NOMO-1 treated with DMSO at 0.1 percent for 48 hours (cell line): ENCODE measurements around the gene TMEM54.

Experiments
- DNase-seq: peaks from one replicate; lab custom pipeline; 2025; ENCODE audit not compliant: unreplicated experiment; lab: John Stamatoyannopoulos, UW

Gene TMEM54

GRCh38 chr1:32895325-32896215 is 5.6 kb downstream of the TMEM54 start:
- DNase-seq, result no peak

- no peak for DNase-seq
These were observed 6.5 kb downstream of the TMEM54 start for GRCh38 chr1:32894681-32895080.

- no peak for DNase-seq
These were observed 7.1 kb downstream of the TMEM54 start for GRCh38 chr1:32894019-32894600.

DNA sequence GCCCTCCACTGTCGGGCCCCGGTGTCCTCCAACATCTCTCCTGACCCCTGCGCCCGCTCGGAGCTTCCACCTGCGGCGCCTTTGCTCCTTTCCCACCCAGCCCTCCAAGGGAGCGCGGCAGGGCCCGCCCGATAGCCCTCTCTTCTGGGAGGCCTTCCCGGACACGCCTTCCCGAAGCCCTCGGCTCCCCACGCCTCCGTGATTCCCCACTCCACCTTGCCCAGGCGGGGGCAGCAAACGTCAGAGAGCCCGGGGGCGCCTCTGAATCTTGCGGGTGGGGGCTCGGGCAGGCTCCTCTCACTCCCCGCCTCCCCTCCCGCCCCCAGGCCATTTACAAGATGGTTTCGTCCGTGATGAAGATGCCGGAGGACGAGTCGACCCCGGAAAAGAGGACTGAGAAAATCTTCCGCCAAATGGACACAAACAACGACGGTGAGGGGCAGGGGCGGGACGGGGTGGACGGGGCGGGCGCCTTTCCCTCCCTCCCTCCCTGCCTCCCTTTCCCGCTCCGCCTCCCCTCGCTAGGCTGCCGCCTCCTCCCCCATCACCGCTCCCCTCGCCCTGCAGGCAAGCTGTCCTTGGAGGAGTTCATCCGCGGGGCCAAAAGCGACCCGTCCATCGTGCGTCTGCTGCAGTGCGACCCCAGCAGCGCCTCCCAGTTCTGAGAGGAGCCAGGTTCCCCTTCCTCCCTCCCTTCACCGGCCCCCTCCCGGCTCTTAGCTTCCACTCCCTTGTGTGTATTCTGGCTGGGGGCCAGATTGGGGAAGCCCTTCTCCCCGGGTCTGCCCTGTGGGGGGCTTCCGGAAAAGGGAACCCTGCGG is 7.8 kb downstream of the TMEM54 start:
- no peak for DNase-seq

DNA sequence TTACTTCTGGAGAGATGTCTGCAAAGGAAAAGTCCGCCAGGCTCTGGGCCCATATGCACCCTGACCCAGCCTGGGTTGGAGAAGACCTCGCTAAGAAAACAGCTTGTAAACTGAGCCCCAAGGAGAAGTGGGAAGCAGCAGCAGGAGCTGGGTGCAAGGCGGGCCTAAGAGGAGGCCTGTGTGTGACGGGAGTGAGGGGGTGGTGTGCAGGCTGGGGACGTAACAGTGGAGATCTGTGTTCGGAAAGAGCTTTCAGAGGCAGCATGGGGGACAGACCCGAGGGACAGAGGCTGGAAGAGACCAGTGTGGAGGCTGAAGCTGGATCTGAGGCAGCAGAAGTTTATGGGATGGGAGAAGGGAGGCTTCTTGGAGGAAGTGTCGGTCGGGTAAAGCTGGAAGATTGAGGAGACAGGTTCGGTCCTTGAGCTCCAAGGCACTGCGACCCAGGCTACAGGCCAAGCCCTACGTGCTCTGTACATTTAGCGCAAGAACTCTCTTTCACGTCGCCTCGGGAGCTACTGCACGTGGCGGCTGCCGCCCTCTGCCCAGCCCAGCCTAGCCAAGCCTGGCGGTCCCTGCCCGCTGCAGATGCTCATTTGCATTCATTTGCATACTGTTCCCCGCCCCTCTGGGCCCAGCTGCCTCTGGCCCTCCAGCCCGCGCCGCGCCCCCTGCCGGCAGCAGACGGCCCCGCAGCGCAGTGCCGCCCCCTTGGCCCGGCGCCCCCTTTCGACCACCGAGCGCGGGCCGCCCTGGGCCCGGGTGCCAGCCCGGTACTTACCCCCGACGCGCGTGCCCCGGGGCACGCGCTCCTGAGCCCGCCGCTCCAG is 8.6 kb downstream of the TMEM54 start:
- DNase-seq, result no peak

DNA sequence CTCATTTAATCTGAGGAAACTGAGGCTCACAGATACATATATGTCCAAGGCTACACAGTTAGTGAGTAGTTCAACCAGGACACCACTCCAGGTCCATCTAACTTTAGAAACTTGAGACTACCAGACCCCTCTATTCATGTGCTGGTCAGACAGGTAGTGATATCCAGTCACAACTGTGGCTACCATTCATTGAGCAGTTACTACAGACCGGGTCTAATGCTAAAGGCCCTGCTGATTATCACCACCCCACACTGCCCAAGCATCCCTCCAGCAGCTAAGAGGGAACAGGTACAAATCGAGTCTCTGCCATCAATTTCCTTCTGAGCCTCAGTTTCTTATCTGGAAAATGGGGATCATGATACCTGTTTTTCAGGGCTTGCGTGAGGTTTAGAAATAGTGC is 9.6 kb downstream of the TMEM54 start:
- DNase-seq, result no peak

DNA sequence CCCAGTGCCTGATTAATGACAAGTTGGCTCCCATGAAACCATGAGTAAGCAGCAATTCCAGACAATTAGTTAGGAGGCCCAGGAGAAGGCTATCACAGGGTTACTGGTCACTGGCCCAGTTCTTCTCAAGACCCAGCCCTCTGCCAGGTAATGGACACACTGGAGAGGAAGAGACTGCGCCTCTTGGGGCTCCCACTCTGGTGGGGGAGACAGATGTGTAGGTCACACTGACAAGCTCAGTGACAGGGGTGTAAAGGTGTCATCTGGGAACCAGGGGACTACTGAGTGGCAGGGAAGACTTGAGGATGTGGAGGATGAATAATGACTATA is 10.0 kb downstream of the TMEM54 start:
- no peak for DNase-seq

GRCh38 chr1:32890516-32891240 is 10.5 kb downstream of the TMEM54 start:
- DNase-seq, result no peak

DNA sequence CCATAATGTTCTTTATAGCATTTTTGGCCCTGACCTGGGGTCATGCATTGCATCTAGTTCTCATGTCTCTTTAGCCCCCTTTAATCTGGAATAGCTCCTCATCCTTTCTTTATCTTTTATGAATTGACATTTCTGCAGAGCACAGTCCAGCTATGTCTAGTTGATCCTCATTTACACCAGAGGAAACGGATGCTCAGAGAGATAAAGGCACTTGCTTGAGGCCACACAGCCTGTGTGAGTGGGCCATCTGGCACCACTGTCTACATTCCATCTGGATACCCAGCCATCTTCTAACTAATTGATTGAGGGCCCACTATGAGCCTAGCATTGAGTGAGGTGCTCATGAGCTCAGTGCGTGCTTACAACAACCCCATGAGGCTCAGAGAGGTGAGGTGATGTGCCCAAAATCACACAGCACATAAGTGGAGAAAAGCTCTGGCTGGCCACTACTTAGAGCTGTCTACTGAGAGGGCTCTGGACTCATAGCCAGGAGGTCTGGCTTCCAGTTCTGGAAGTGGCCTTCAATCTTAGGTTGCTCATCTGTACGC is 11.4 kb downstream of the TMEM54 start:
- no peak for DNase-seq

DNA sequence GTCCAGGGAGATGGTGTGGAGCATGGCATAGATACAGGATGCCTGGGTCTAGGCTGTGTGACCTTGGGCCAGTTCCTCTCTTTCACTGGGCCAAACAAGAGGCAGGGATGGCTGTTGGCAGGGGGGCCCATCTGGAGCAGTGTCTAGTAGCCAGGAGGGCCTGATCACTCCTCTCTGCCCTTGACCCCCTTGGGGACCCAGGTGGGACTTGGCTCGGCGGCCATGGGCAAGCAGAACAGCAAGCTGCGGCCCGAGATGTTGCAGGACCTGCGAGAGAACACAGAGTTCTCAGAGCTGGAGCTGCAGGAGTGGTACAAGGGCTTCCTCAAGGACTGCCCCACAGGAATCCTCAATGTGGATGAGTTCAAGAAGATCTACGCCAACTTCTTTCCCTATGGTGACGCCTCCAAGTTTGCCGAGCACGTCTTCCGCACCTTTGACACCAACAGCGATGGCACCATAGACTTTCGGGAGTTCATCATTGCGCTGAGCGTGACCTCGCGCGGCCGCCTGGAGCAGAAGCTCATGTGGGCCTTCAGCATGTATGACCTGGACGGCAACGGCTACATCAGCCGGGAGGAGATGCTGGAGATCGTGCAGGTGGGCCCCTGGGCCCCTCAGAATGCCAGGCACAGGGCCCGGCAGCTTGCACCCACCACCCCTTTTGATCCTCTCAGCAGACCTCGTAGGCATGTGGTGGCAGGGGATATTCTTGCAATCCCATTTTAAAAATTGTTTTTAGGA is 12.3 kb downstream of the TMEM54 start:
- DNase-seq, result no peak

GRCh38 chr1:32888134-32888533 is 13.1 kb downstream of the TMEM54 start:
- no peak for DNase-seq

DNA sequence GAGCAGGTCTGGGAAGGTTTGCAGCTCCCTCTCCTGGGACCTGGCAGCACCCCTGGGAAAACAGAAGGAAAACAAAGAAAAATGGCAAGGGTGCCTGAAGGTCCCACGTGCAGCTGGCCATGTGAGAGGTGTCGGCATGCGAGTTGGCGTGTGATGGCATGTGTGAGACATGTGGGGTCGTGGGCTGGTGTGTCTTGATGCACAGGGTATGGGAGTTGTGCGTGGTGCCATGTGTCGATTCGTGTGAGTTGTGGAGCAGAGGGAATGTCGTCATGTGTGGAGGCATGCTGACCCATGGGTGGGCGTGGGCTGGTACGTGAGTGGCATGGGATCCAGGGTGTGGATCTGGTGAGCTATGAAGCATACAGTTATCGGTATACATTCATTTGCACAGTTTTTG is 13.6 kb downstream of the TMEM54 start:
- no peak for DNase-seq

GRCh38 chr1:32886828-32887414 is 14.3 kb downstream of the TMEM54 start:
- no peak for DNase-seq

GRCh38 chr1:32886004-32886827 is 15.0 kb downstream of the TMEM54 start, which contains the start of gene HPCA:
Gene HPCA (plus strand): TSS chr1:32886491. CDS start chr1:32888899, 2,408 bp downstream.
- peak; percentile 36 for DNase-seq

DNA sequence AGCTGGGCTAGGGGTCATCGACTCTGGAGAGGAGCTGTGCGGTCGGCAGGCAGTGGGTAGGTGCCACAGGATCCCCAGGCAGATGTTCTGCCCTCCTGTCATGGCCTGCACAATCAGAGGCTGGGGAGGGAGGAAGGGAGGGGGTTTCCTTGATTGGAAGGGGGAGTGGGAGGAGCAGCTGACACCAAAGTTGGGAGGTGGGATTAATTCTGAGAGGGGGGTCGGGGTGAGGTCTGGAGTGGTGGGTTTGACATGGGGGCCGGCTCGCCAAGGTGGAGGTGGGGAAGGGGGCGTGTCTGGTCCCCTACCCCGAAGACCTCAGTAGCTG is 15.5 kb downstream of the TMEM54 start:
- no peak for DNase-seq

- no peak for DNase-seq
These were observed 16.5 kb downstream of the TMEM54 start for GRCh38 chr1:32884726-32885125.

- no peak for DNase-seq
These were observed 17.2 kb downstream of the TMEM54 start for GRCh38 chr1:32884032-32884372.

DNA sequence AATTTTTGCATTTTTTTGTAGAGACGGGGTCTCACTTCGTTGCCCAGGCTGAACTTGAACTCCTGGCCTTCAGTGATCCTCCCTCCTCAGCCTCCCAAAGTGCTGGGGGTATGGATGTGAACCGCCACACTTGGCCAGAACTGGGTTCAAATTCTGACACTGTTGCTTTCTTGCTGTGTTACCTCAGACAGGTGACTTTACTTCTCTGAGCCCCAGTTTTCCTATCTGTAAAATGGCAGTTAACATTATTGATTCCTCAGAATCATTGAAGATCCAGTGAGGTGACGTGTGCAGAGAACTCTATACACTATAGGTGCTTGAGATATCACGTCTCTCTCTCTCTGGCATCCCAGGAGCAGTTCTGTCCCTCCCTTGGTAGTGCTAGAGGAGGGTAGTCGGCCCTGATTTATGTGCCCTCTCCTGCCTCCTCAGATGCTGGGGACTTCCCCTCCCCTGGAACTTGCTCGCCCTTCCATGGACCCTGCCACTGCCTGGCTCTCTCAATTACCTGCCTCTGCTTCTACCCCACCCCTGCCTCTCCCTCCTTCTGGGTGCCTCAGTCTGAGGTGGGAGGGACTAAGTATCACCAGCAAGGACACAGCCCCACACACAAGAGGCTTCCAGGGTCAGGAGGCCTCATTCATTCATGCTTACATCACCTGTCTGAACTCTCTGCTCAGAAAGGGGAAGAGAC is 17.7 kb downstream of the TMEM54 start:
- no peak for DNase-seq
